Measurements from ENCODE around the gene TAOK1.

TAOK1 gene

DNA sequence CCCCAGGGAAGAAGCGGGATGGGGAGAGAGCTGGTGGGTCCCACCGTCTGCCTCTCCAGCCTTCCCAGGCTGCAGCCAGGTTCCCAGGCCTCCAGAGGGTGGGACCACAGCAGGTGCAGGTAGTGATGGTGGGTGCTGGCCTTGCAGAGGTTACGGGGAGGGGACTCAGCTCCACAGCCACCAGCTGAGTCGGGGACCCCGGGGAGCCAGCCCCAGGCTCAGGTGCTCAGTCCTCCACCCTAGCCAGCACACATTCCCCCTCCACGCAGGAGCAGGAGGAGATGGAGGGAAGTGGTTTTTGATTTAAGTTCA lies 183.4 kb downstream of the TAOK1 start:
- no peak overlapping the region for H3K4me3 ChIP-seq (ENCODE audit: low read depth, low read length)
- TF ChIP-seq, protein P1, sequence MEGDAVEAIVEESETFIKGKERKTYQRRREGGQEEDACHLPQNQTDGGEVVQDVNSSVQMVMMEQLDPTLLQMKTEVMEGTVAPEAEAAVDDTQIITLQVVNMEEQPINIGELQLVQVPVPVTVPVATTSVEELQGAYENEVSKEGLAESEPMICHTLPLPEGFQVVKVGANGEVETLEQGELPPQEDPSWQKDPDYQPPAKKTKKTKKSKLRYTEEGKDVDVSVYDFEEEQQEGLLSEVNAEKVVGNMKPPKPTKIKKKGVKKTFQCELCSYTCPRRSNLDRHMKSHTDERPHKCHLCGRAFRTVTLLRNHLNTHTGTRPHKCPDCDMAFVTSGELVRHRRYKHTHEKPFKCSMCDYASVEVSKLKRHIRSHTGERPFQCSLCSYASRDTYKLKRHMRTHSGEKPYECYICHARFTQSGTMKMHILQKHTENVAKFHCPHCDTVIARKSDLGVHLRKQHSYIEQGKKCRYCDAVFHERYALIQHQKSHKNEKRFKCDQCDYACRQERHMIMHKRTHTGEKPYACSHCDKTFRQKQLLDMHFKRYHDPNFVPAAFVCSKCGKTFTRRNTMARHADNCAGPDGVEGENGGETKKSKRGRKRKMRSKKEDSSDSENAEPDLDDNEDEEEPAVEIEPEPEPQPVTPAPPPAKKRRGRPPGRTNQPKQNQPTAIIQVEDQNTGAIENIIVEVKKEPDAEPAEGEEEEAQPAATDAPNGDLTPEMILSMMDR (IDR thresholded peaks at IDR 0.05; ENCODE audit: insufficient read depth, low read length, missing control alignments) = no peak
- POLR2A ChIA-PET = interaction anchor here (1.0 kb wide), 1 partner anchor 15 kb away, joined by 3 read pairs; no protein-coding TSS in a partner anchor
- no peak for DNase-seq (ENCODE audit: low read depth, low spot score)
- CTCF ChIA-PET = interaction anchor here (0.8 to 20.8 kb wide), 20 partner anchors 7 to 522 kb away, joined by 3 to 222 read pairs (median 5); partner anchors contain the start of genes ANKRD13B and SSH2

DNA sequence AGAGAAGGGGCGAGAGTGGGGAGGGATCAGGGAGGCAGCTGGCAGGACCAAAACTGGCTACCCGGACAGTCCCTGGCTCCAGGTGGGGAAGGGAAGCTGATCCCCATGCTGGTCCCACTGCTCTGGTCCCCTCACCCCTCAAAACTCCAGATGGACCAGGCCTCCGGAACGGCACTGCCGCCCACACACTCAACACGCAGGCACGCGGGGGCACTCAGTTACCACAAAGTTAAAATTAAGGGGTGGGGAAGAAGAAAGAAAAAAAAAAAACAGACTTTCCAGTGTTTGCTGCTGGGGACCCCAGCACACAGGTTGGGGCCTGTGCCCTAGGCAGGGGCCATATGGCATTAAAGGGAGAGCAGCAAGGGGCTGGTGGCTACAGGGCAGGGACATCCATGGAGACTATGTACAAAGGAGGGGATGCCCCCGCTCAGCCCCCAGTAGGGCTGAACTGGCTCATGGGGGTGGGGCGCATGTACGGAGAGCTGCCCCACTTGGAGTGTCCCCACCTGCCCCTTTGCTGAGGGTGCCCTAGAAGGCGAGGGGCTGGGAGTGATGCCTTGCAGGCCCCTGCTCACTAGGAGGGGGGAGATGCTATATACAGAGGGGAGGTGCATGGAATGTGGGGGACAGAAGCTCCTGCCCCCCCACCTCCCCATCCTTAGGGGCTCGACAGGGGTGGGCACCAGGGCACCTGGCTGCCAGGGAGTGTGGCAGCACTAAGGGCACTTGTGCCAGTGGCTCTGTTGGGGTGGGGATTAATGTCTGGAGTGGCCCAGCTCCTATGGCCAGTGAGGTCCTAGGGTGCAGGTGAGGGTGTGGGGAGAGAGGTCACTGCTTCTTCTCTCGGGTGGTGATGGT lies 183.9 kb downstream of the TAOK1 start:
- no peak for DNase-seq (ENCODE audit: low read depth, low spot score)
- ChIA-PET POLR2A (no interaction called here), CTCF (interaction anchor here (1.1 to 20.8 kb wide), 14 partner anchors 7 to 522 kb away, joined by 3 to 222 read pairs (median 8); partner anchors contain the start of genes ANKRD13B and SSH2)
- no peak overlapping the region for H3K4me3 ChIP-seq (ENCODE audit: low read depth, low read length)
- TF ChIP-seq, protein P1 (IDR thresholded peaks at IDR 0.05; ENCODE audit: insufficient read depth, low read length, missing control alignments) = no peak

DNA sequence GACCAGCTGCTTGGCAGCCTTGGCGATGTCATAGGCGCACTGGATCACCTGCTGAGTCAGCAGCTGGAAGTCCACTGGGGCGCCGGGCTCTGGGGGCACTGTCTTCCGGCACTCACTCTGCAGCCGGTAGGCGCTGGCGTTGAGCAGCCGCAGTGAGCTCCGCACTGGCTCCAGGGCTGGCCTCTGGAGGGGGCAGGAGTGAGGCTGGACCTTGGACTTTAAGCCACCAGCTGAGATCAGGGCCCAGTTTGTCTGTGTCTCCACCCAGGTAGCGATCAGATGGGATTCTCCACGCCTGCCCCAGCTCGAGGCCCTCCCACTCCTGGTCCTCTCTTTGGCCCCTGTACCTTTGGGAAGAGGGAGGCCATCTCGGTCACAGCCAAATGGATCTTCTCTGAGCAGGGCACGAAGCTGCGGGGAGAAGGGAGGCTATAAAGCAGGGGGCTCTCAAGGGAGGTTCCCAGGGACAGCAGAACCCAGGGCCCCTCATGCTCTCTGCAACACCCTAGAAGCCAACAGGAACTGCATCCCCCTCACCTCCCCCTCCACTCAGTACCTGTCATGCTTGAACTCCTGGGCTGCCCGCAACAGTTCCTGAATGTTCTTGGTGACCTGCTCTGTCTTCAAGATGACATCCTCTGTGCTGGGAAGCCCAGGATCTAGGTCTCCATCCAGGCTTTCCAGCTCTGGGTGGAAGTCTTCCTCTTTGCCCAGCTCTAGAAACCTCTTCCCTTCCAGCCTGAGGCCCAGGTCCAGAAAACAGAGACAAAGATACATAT lies 184.8 kb downstream of the TAOK1 start:
- H3K4me3 ChIP-seq (ENCODE audit: low read depth, low read length) = no peak overlapping the region
- POLR2A ChIA-PET = no interaction called here
- CTCF ChIA-PET = interaction anchor here (1.1 to 20.8 kb wide), 8 partner anchors 4 to 232 kb away, joined by 3 to 222 read pairs (median 94); partner anchors contain the start of genes ABHD15, ANKRD13B and TP53I13
- TF ChIP-seq, protein P1 (IDR thresholded peaks at IDR 0.05; ENCODE audit: insufficient read depth, low read length, missing control alignments) = no peak
- no peak for DNase-seq (ENCODE audit: low read depth, low spot score)

DNA sequence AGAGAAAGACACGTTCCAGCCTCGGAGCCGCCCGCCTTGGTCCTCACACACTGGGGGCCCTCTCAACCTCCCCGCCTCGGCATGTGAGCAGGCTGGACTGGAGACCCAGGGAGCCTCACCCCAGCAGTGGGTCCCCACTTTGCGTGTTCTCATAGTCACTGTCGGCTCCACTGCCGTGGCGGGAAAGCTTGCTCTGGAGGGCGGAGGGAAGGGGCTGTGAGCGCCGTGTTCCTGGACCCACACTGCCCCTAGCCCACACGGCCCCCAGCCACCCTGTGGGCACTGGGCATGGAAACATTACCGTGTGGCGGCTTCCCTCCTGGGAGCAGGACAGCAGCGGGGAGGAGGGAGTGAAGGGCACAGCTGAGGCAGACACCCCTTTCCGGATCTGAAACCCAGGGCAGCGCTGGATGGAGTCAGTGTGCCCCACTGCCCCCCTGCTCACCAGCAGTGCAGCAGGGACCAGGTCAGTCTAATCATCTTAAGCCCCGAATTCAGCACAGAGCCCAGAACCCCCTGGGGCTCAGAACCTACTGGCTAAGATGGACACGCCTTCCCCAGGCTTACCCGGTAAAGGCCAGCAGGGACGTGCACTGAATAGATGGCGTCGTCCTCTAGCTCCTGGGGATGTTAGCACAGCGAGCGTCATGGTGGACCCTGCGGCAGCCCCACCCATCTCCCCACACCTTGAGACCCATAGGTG lies 185.5 kb downstream of the TAOK1 start:
- ChIA-PET POLR2A (interaction anchor here (0.9 kb wide), 1 partner anchor 12 kb away, joined by 5 read pairs; no protein-coding TSS in a partner anchor), CTCF (interaction anchor here (4.3 to 20.8 kb wide), 7 partner anchors 5 to 519 kb away, joined by 23 to 222 read pairs (median 161); partner anchors contain the start of genes ABHD15, ANKRD13B, GIT1 and TP53I13)
- TF ChIP-seq, protein P1 (IDR thresholded peaks at IDR 0.05; ENCODE audit: insufficient read depth, low read length, missing control alignments) = no peak
- H3K4me3 ChIP-seq (ENCODE audit: low read depth, low read length) = no peak overlapping the region
- DNase-seq (ENCODE audit: low read depth, low spot score) = no peak

DNA sequence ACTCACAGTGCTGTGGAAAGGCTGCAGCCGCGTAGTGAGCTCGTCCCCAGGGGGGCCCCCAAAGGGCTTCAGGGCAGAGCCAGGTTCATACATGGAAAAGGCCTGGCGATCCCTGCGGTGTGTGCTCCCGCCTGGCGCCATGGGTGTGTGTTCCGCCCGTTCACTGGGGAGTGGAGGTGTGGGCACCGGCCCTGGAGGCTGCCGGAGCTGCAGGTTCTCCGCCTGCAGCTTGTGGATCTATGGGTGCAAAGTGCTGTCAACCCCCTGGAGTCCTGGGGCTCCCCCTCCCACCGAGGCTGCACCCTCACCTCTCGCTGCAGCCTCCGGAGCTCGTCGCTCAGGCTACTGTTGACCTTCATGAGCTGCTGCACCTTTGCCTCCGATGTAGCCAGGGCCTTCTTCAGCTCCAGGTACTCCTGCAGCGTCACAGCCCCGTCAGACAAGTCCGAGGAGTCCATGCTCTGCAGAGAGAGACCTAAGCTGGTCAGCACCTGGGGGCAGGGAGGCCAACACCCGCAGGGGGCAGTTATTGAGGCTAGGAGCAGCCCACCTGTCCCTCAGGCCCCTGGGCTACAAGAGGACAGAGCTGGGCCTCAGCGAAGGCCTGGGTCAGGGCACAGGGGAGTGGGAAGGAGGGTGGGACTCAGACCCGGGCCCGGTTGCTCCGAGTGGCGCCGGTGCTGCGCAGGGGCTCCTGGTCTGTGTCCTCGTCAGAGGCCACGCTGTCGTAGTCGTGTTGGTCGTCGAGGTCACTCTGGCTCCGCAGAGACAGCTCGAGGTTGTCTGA lies 186.2 kb downstream of the TAOK1 start:
- ChIA-PET POLR2A (interaction anchor here (0.9 kb wide), 1 partner anchor 12 kb away, joined by 5 read pairs; no protein-coding TSS in a partner anchor), CTCF (interaction anchor here (0.8 to 20.8 kb wide), 12 partner anchors 4 to 518 kb away, joined by 3 to 222 read pairs (median 34); partner anchors contain the start of genes ABHD15, ANKRD13B, CORO6 and GIT1)
- no peak overlapping the region for H3K4me3 ChIP-seq (ENCODE audit: low read depth, low read length)
- DNase-seq (ENCODE audit: low read depth, low spot score) = no peak
- TF ChIP-seq, protein P1 (IDR thresholded peaks at IDR 0.05; ENCODE audit: insufficient read depth, low read length, missing control alignments) = no peak
